ENCODE results near the gene GAR1.

GRCh38 chr4:109827672-109828071, 12.1 kb downstream of the GAR1 start, which contains the start of gene RRH:
- TF ChIP-seq CTCF (IDR thresholded peaks at IDR 0.05; ENCODE audit: low read depth, low read length): no peak
- TF ChIP-seq POLR2A (IDR thresholded peaks at IDR 0.05; ENCODE audit: extremely low read depth, insufficient read length): no peak
- TF ChIP-seq MAX (IDR thresholded peaks at IDR 0.05; ENCODE audit: low read depth, low read length): no peak
- no peak for TF ChIP-seq MYC (IDR thresholded peaks at IDR 0.05; ENCODE audit: low read depth, low read length)

Data from NB4 (cell line).